SK-N-SH treated with all-trans-retinoic acid at 6 μM for 48 hours (cell line): ENCODE results near the gene FBXO10.
"Not testable (repeated sequence)": the region's sequence is repeated elsewhere in the genome, so short reads cannot be mapped to it uniquely, and the experiment has no call there.

Source experiments
- ARNTL ChIP-seq: fragments of 450-650 bp; formaldehyde crosslinking; IDR thresholded peaks from 2 replicates; pipeline ENCODE4 v1.5.0; 2020; ENCODE audit warnings: low read depth, mild to moderate bottlenecking, moderate library complexity, borderline replicate concordance
- CREB5 ChIP-seq: fragments of 250-450 bp; sonication (Bioruptor Pico); IDR thresholded peaks from 2 replicates; pipeline ENCODE4 v1.5.1; 2020; ENCODE audit warnings: low read depth, mild to moderate bottlenecking, moderate library complexity
- CSRNP3 ChIP-seq: fragments of 250-450 bp; sonication (Bioruptor Pico); IDR thresholded peaks from 2 replicates; pipeline ENCODE4 v1.5.1; 2021; ENCODE audit warnings: mild to moderate bottlenecking, moderate library complexity
- GLIS3 ChIP-seq: fragments of 250-450 bp; sonication (Bioruptor Pico); IDR thresholded peaks from 2 replicates; pipeline ENCODE4 v1.5.0; 2020; ENCODE audit warnings: mild to moderate bottlenecking, moderate library complexity
- ISL1 ChIP-seq: fragments of 250-450 bp; sonication (Bioruptor Pico); IDR thresholded peaks from 2 replicates; pipeline ENCODE4 v2.1.2; 2022; ENCODE audit warnings: mild to moderate bottlenecking, moderate library complexity
- OSR1 ChIP-seq: fragments of 250-450 bp; sonication (Bioruptor Pico); IDR thresholded peaks from 2 replicates; pipeline ENCODE4 v1.8.0; 2022; ENCODE audit warnings: moderate library complexity, mild to moderate bottlenecking, inconsistent platforms
- PPARA ChIP-seq: fragments of 250-450 bp; sonication (Bioruptor Pico); IDR thresholded peaks from 2 replicates; pipeline ENCODE4 v1.5.0; 2020; ENCODE audit warnings: mild to moderate bottlenecking, borderline replicate concordance
- RARB ChIP-seq: fragments of 250-450 bp; sonication (Bioruptor Pico); IDR thresholded peaks from 2 replicates; pipeline ENCODE4 v1.8.0; 2021; ENCODE audit warnings: mild to moderate bottlenecking, moderate library complexity
- ZC3H10 ChIP-seq: fragments of 250-450 bp; sonication (Bioruptor Pico); IDR thresholded peaks from 2 replicates; pipeline ENCODE4 v1.5.1; 2021; ENCODE audit warnings: mild to moderate bottlenecking, moderate library complexity
- ZFP3 ChIP-seq: fragments of 250-450 bp; sonication (Bioruptor Pico); IDR thresholded peaks from 2 replicates; pipeline ENCODE4 v1.5.0; 2020; ENCODE audit warnings: mild to moderate bottlenecking, moderate library complexity
- ZFP30 ChIP-seq: fragments of 450-650 bp; formaldehyde crosslinking; IDR thresholded peaks from 2 replicates; pipeline ENCODE4 v1.5.0; 2022; ENCODE audit warnings: mild to moderate bottlenecking, moderate library complexity
- ZNF565 ChIP-seq: fragments of 450-650 bp; formaldehyde crosslinking; conservative IDR thresholded peaks from 2 replicates; pipeline ENCODE4 v1.5.0; 2020; ENCODE audit warnings: low read depth, mild to moderate bottlenecking, moderate library complexity
- ZNF70 ChIP-seq: fragments of 450-650 bp; formaldehyde crosslinking; IDR thresholded peaks from 2 replicates; pipeline ENCODE4 v1.5.0; 2020; ENCODE audit warnings: mild to moderate bottlenecking, moderate library complexity
- TF ChIP-seq, protein P1 (sequence below): fragments of 250-450 bp; sonication (Bioruptor Pico); IDR thresholded peaks from 2 replicates; pipeline ENCODE4 v1.8.0; 2020; ENCODE audit warnings: mild to moderate bottlenecking, moderate library complexity, borderline replicate concordance

DNA sequence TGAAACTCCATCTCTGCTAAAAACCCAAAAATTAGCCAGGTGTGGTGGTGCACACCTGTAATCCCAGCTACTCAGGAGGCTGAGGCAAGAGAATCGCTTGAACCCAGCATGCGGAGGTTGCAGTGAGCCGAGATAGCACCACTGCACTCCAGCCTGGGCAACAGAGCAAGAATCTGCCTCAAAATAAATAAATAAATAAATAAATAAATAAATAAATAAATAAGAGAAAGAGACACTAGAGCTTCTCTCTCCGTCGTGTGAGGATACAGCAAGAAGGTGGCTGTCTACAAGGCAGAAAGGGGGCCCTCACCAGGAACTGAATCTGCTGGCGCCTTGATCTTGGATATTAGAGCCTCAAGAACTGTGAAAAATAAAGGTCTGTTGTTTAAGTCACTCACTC lies 102.2 kb downstream of the FBXO10 start:
- not testable (repeated sequence) for TF ChIP-seq RARB (CRISPR knock-in tag); OSR1 (CRISPR knock-in tag); GLIS3 (CRISPR knock-in tag); ZFP30 (CRISPR knock-in tag); ZFP3 (CRISPR knock-in tag); CSRNP3; ZNF565; ARNTL; ISL1 (CRISPR knock-in tag); CREB5; PPARA (CRISPR knock-in tag); ZNF70 (CRISPR knock-in tag); ZC3H10 (CRISPR knock-in tag)
- TF ChIP-seq, protein P1, sequence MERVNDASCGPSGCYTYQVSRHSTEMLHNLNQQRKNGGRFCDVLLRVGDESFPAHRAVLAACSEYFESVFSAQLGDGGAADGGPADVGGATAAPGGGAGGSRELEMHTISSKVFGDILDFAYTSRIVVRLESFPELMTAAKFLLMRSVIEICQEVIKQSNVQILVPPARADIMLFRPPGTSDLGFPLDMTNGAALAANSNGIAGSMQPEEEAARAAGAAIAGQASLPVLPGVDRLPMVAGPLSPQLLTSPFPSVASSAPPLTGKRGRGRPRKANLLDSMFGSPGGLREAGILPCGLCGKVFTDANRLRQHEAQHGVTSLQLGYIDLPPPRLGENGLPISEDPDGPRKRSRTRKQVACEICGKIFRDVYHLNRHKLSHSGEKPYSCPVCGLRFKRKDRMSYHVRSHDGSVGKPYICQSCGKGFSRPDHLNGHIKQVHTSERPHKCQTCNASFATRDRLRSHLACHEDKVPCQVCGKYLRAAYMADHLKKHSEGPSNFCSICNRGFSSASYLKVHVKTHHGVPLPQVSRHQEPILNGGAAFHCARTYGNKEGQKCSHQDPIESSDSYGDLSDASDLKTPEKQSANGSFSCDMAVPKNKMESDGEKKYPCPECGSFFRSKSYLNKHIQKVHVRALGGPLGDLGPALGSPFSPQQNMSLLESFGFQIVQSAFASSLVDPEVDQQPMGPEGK: not testable (repeated sequence)
